Prostate gland (tissue), 2 donors: Measurements from ENCODE around the gene MPZL1. TPM values are rescaled to one million over a fixed set of nuclear protein-coding genes. Genes with fewer than 3 reads are reported as not detected.

Experiments
- DNase-seq: peaks from one replicate; pipeline ENCODE4 v3.0.0-alpha.2; 2019; ENCODE audit warnings: low spot score
- H3K27ac ChIP-seq, 2 donors: fragments of 200-600 bp; sonication (generic); 2 replicates each; pipeline ENCODE4 v1.5.1; 2017 to 2019
- H3K27me3 ChIP-seq: fragments of 200-600 bp; sonication (generic); replicated peaks from 2 replicates; pipeline ENCODE4 v1.5.1; 2019; ENCODE audit not compliant: insufficient read depth
- H3K36me3 ChIP-seq, 2 donors: fragments of 200-600 bp; sonication (generic); 1 replicate in 1 of 2; 2 replicates in 1 of 2; pipeline versions ENCODE4 v1.5.1 to v1.8.1; 2017 to 2019
- H3K4me1 ChIP-seq: fragments of 200-600 bp; sonication (generic); replicated peaks from 2 replicates; pipeline ENCODE4 v1.5.1; 2019
- H3K4me3 ChIP-seq, 2 donors: fragments of 200-600 bp; sonication (generic); 2 replicates each; pipeline ENCODE4 v1.5.1; 2017 to 2019
- H3K9me3 ChIP-seq: fragments of 200-600 bp; sonication (generic); 2 replicates; pipeline ENCODE4 v1.5.1; 2017
- CTCF ChIP-seq, 4 experiments: fragments of 200-600 bp in 2 of 4; fragments of 450-650 bp in 2 of 4; sonication (generic) in 2 of 4; IDR thresholded peaks; 1 replicate in 3 of 4; 2 replicates in 1 of 4; pipeline ENCODE4 v1.5.1; 2016 to 2019; ENCODE audit warnings: antibody characterized with exemption in 4 of 4, mild to moderate bottlenecking in 2 of 4, moderate library complexity in 2 of 4
- POLR2A ChIP-seq: fragments of 450-650 bp; IDR thresholded peaks from one replicate; pipeline ENCODE4 v1.6.1; 2016; ENCODE audit warnings: antibody characterized with exemption, mild to moderate bottlenecking
- POLR2AphosphoS5 ChIP-seq: sonication (generic); formaldehyde crosslinking; IDR thresholded peaks from one replicate; pipeline ENCODE4 v1.6.1; 2017; ENCODE audit warnings: antibody characterized with exemption
- WGBS: methylation state at CpG from one replicate; pipeline ENCODE4 v1.1.5; 2018; 5-methylcytosine and 5-hydroxymethylcytosine counted together
- intact Hi-C: fragments of 100-400 bp; cut with DNase I; formaldehyde crosslinking; loops from one replicate; pipeline ENCODE4 v1.14.2; 2022
- total RNA-seq, 2 donors: library from RNA; depleted of rRNA; stranded (reverse); fragments of >200 nt; gene quantifications; one replicate each; pipeline ENCODE4 v1.1.0, GENCODE V29; 2016

The MPZL1 gene
- total RNA-seq, 2 donors from 2014 or later = 52.5 to 135 TPM

- Histone ChIP-seq H3K27me3 (no peaks in the 10 kb centered on the region), H3K4me3 (no peak overlapping the region), H3K9me3 (no peaks in the 10 kb centered on the region), H3K4me1 (no peaks in the 10 kb centered on the region), H3K36me3 (no peaks in the 10 kb centered on the region), H3K27ac (no peak overlapping the region)
- TF ChIP-seq CTCF (IDR thresholded peaks at IDR 0.05) (no peak), POLR2AphosphoS5 (no peak), POLR2A (no peak)
- 71% methylated on average over 4 of the region's 4 CpGs for WGBS
- DNase-seq = no peak
- intact Hi-C loops = no loop called here
Measured at GRCh38 chr1:167690053-167690452, 31.7 kb upstream of the MPZL1 start.

- TF ChIP-seq POLR2A = no peak
- no peaks in the 10 kb centered on the region for H3K9me3 ChIP-seq
- H3K27ac ChIP-seq = no peak overlapping the region
- H3K36me3 ChIP-seq = no peaks in the 10 kb centered on the region
- intact Hi-C loops = no loop called here
- WGBS = 87% methylated on average over 7 of the region's 7 CpGs
- H3K4me1 ChIP-seq = peaks cover 5% of the 10 kb centered on the region
- DNase-seq = no peak
- no peaks in the 10 kb centered on the region for H3K27me3 ChIP-seq
- H3K4me3 ChIP-seq = no peak overlapping the region
Measured at GRCh38 chr1:167693425-167694045, 28.2 kb upstream of the MPZL1 start.

- no peak overlapping the region for H3K4me3 ChIP-seq
- peaks cover 5% of the 10 kb centered on the region for H3K4me1 ChIP-seq
- no peak for DNase-seq
- intact Hi-C loops = no loop called here
- 82% methylated on average over 2 of the region's 2 CpGs for whole genome bisulfite sequencing
- no peaks in the 10 kb centered on the region for H3K9me3 ChIP-seq
- H3K27ac ChIP-seq = no peak overlapping the region
- H3K36me3 ChIP-seq = no peaks in the 10 kb centered on the region
- TF ChIP-seq POLR2A (no peak), POLR2AphosphoS5 (no peak), CTCF (IDR thresholded peaks at IDR 0.05) (no peak)
- H3K27me3 ChIP-seq = no peaks in the 10 kb centered on the region
Measured at GRCh38 chr1:167694691-167695090, 27.1 kb upstream of the MPZL1 start.

- no peak overlapping the region for H3K27ac ChIP-seq
- DNase-seq = no peak
- no peak overlapping the region for H3K4me3 ChIP-seq
- TF ChIP-seq CTCF (IDR thresholded peaks at IDR 0.05) = no peak
- TF ChIP-seq POLR2A = no peak
- TF ChIP-seq POLR2AphosphoS5 = no peak
- no peaks in the 10 kb centered on the region for H3K36me3 ChIP-seq
- intact Hi-C loops = no loop called here
- H3K9me3 ChIP-seq = no peaks in the 10 kb centered on the region
- H3K27me3 ChIP-seq = no peaks in the 10 kb centered on the region
- H3K4me1 ChIP-seq = peaks cover 5% of the 10 kb centered on the region
- 81% methylated on average over 2 of the region's 2 CpGs for WGBS
Measured at GRCh38 chr1:167695147-167695546, 26.6 kb upstream of the MPZL1 start.

- TF ChIP-seq POLR2AphosphoS5 (no peak), CTCF (IDR thresholded peaks at IDR 0.05) (no peak), POLR2A (no peak)
- Histone ChIP-seq H3K9me3 (no peaks in the 10 kb centered on the region), H3K27me3 (no peaks in the 10 kb centered on the region), H3K4me1 (peaks cover 5% of the 10 kb centered on the region), H3K27ac (no peak overlapping the region), H3K36me3 (no peaks in the 10 kb centered on the region), H3K4me3 (no peak overlapping the region)
- WGBS = 88% methylated on average over 7 of the region's 7 CpGs
- no peak for DNase-seq
- intact Hi-C loops = no loop called here
Measured at GRCh38 chr1:167695756-167696561, 25.8 kb upstream of the MPZL1 start.
